ENCODE data around the gene KIAA1549. TPM values are rescaled to one million over a fixed set of nuclear protein-coding genes. Genes with fewer than 3 reads are reported as not detected.

KIAA1549 gene
- total RNA-seq, 1 experiment from 2014 or later = 14.1 TPM

GRCh38 chr7:138992052-138992531 is 10.9 kb upstream of the KIAA1549 start:
- Histone ChIP-seq H3K36me3 (ENCODE audit: control insufficient read depth, insufficient read depth, low read length) (no peaks in the 10 kb centered on the region), H3K27me3 (ENCODE audit: control insufficient read depth, insufficient read depth, low read length) (no peaks in the 10 kb centered on the region; the same call in 1 of the 2 replicates), H3K4me1 (ENCODE audit: control insufficient read depth, insufficient read depth, low read length) (no peaks in the 10 kb centered on the region), H3K27ac (ENCODE audit: low read length) (no peak overlapping the region), H3K4me3 (ENCODE audit: low read depth in 2 of 2, low read length in 2 of 2) (no peak overlapping the region), H3K9me3 (ENCODE audit: control insufficient read depth, insufficient read depth, low read depth, low read length) (peaks cover 8% of the 10 kb centered on the region; the same call in 1 of the 2 replicates)
- ChIA-PET POLR2A (no interaction called here), CTCF (interaction anchor here (1.1 kb wide), 1 partner anchor 25 kb away, joined by 3 read pairs; no protein-coding TSS in a partner anchor)
- ATAC-seq (no peak), DNase-seq (ENCODE audit: low read depth, low spot score) (no peak)
- in situ Hi-C loops (cut with HindIII; ENCODE audit: low pct_unique_long_range_greater_than_20kb, low sequenced_read_pairs) = no loop called here
- no TSS peak for BruUV-seq (replicated peaks)
- intact Hi-C loops (cut with micrococcal nuclease; ENCODE audit: unreplicated experiment) = no loop called here
- TF ChIP-seq REST (IDR thresholded peaks at IDR 0.05; ENCODE audit: insufficient read depth in 1 of 2, low read depth in 2 of 2, low read length in 1 of 2) = no peak
- TF ChIP-seq SIN3A (IDR thresholded peaks at IDR 0.05; ENCODE audit: borderline replicate concordance, insufficient read depth, low read depth, low read length) = no peak
- no peak for TF ChIP-seq POLR2AphosphoS5 (IDR thresholded peaks at IDR 0.05; ENCODE audit: low read depth, low read length)
- TF ChIP-seq TCF7L2 (IDR thresholded peaks at IDR 0.05; ENCODE audit: low read depth, low read length) = no peak
- TF ChIP-seq CTCF (IDR thresholded peaks at IDR 0.05) = no peak

GRCh38 chr7:138987686-138988085 is 6.5 kb upstream of the KIAA1549 start:
- ChIA-PET CTCF (no interaction called here), POLR2A (no interaction called here)
- no peak overlapping the region for H3K4me3 ChIP-seq (ENCODE audit: low read depth in 2 of 2, low read length in 2 of 2)
- no peaks in the 10 kb centered on the region for H3K36me3 ChIP-seq (ENCODE audit: control insufficient read depth, insufficient read depth, low read length)
- H3K4me1 ChIP-seq (ENCODE audit: control insufficient read depth, insufficient read depth, low read length) = no peaks in the 10 kb centered on the region
- no peak for TF ChIP-seq REST (IDR thresholded peaks at IDR 0.05; ENCODE audit: insufficient read depth in 1 of 2, low read depth in 2 of 2, low read length in 1 of 2)
- TF ChIP-seq CTCF (IDR thresholded peaks at IDR 0.05) = no peak
- TF ChIP-seq SIN3A (IDR thresholded peaks at IDR 0.05; ENCODE audit: borderline replicate concordance, insufficient read depth, low read depth, low read length) = no peak
- no peak for TF ChIP-seq TCF7L2 (IDR thresholded peaks at IDR 0.05; ENCODE audit: low read depth, low read length)
- no peak for TF ChIP-seq POLR2AphosphoS5 (IDR thresholded peaks at IDR 0.05; ENCODE audit: low read depth, low read length)
- no peak for ATAC-seq
- BruUV-seq (replicated peaks) = no TSS peak
- peaks cover 8% of the 10 kb centered on the region; the same call in 1 of the 2 replicates for H3K9me3 ChIP-seq (ENCODE audit: control insufficient read depth, insufficient read depth, low read depth, low read length)
- no peak overlapping the region for H3K27ac ChIP-seq (ENCODE audit: low read length)
- intact Hi-C loops (cut with micrococcal nuclease; ENCODE audit: unreplicated experiment) = loop anchor here (10.0 kb wide), 1 partner anchor 103 kb away; no protein-coding TSS in a partner anchor
- H3K27me3 ChIP-seq (ENCODE audit: control insufficient read depth, insufficient read depth, low read length) = no peaks in the 10 kb centered on the region; the same call in 1 of the 2 replicates
- DNase-seq (ENCODE audit: low read depth, low spot score) = no peak
- in situ Hi-C loops (cut with HindIII; ENCODE audit: low pct_unique_long_range_greater_than_20kb, low sequenced_read_pairs) = no loop called here
